ENCODE data around the gene S100A8.

The S100A8 gene

GRCh38 chr1:153397924-153398651 is 7.2 kb upstream of the S100A8 start:
- no peaks in the 10 kb centered on the region for H3K9me3 ChIP-seq (ENCODE audit: insufficient read depth, low read depth, low read length)

GRCh38 chr1:153397051-153397923 is 6.4 kb upstream of the S100A8 start:
- WGBS: 92% methylated on average over 19 of the region's 19 CpGs
- Histone ChIP-seq H3K9ac (ENCODE audit: low read depth, low read length) (no peak overlapping the region), H3K27ac (ENCODE audit: low read depth, low read length) (no peak overlapping the region), H3K4me1 (ENCODE audit: insufficient read depth, low read length) (no peaks in the 10 kb centered on the region), H3K36me3 (ENCODE audit: insufficient read depth, low read length) (no peaks in the 10 kb centered on the region), H3K27me3 (ENCODE audit: insufficient read depth, low read length) (no peaks in the 10 kb centered on the region), H3K4me3 (ENCODE audit: low read length) (no peak overlapping the region), H3K9me3 (ENCODE audit: insufficient read depth, low read depth, low read length) (no peaks in the 10 kb centered on the region)

More at GRCh38 chr1:153397924-153398651, 7.2 kb upstream of the S100A8 start:
- no peak overlapping the region for H3K27ac ChIP-seq (ENCODE audit: low read depth, low read length)
- 94% methylated on average over 5 of the region's 6 CpGs for WGBS
- H3K4me3 ChIP-seq (ENCODE audit: low read length): no peak overlapping the region
- H3K36me3 ChIP-seq (ENCODE audit: insufficient read depth, low read length): no peaks in the 10 kb centered on the region
- no peaks in the 10 kb centered on the region for H3K4me1 ChIP-seq (ENCODE audit: insufficient read depth, low read length)
- H3K9ac ChIP-seq (ENCODE audit: low read depth, low read length): no peak overlapping the region
- no peaks in the 10 kb centered on the region for H3K27me3 ChIP-seq (ENCODE audit: insufficient read depth, low read length)

GRCh38 chr1:153396461-153396860 is 5.6 kb upstream of the S100A8 start:
- Histone ChIP-seq H3K27ac (ENCODE audit: low read depth, low read length) (no peak overlapping the region), H3K9ac (ENCODE audit: low read depth, low read length) (no peak overlapping the region), H3K4me1 (ENCODE audit: insufficient read depth, low read length) (no peaks in the 10 kb centered on the region), H3K27me3 (ENCODE audit: insufficient read depth, low read length) (no peaks in the 10 kb centered on the region), H3K36me3 (ENCODE audit: insufficient read depth, low read length) (no peaks in the 10 kb centered on the region), H3K4me3 (ENCODE audit: low read length) (no peak overlapping the region), H3K9me3 (ENCODE audit: insufficient read depth, low read depth, low read length) (no peaks in the 10 kb centered on the region)
- WGBS: 91% methylated on average over 5 of the region's 6 CpGs

GRCh38 chr1:153395776-153396175 is 4.9 kb upstream of the S100A8 start:
- Histone ChIP-seq H3K9ac (ENCODE audit: low read depth, low read length) (no peak overlapping the region), H3K27ac (ENCODE audit: low read depth, low read length) (no peak overlapping the region), H3K27me3 (ENCODE audit: insufficient read depth, low read length) (no peaks in the 10 kb centered on the region), H3K9me3 (ENCODE audit: insufficient read depth, low read depth, low read length) (no peaks in the 10 kb centered on the region), H3K4me3 (ENCODE audit: low read length) (no peak overlapping the region), H3K4me1 (ENCODE audit: insufficient read depth, low read length) (no peaks in the 10 kb centered on the region), H3K36me3 (ENCODE audit: insufficient read depth, low read length) (no peaks in the 10 kb centered on the region)
- WGBS: 82% methylated on average over 4 of the region's 6 CpGs

GRCh38 chr1:153395136-153395685 is 4.3 kb upstream of the S100A8 start:
- no peak overlapping the region for H3K27ac ChIP-seq (ENCODE audit: low read depth, low read length)
- no peaks in the 10 kb centered on the region for H3K27me3 ChIP-seq (ENCODE audit: insufficient read depth, low read length)
- H3K4me1 ChIP-seq (ENCODE audit: insufficient read depth, low read length): no peaks in the 10 kb centered on the region
- no peak overlapping the region for H3K4me3 ChIP-seq (ENCODE audit: low read length)
- H3K9ac ChIP-seq (ENCODE audit: low read depth, low read length): no peak overlapping the region
- WGBS: 86% methylated on average over 7 of the region's 7 CpGs
- no peaks in the 10 kb centered on the region for H3K36me3 ChIP-seq (ENCODE audit: insufficient read depth, low read length)
- H3K9me3 ChIP-seq (ENCODE audit: insufficient read depth, low read depth, low read length): no peaks in the 10 kb centered on the region

- WGBS: 86% methylated on average over 5 of the region's 5 CpGs
- H3K27ac ChIP-seq (ENCODE audit: low read depth, low read length): no peak overlapping the region
Observed at GRCh38 chr1:153394391-153394790, 3.5 kb upstream of the S100A8 start.

GRCh38 chr1:153393926-153394325 is 3.1 kb upstream of the S100A8 start:
- Histone ChIP-seq H3K27me3 (ENCODE audit: insufficient read depth, low read length) (no peaks in the 10 kb centered on the region), H3K4me1 (ENCODE audit: insufficient read depth, low read length) (no peaks in the 10 kb centered on the region), H3K27ac (ENCODE audit: low read depth, low read length) (no peak overlapping the region), H3K36me3 (ENCODE audit: insufficient read depth, low read length) (no peaks in the 10 kb centered on the region), H3K4me3 (ENCODE audit: low read length) (no peak overlapping the region), H3K9ac (ENCODE audit: low read depth, low read length) (no peak overlapping the region), H3K9me3 (ENCODE audit: insufficient read depth, low read depth, low read length) (no peaks in the 10 kb centered on the region)
- 82% methylated on average over 6 of the region's 6 CpGs for WGBS

More at GRCh38 chr1:153394391-153394790, 3.5 kb upstream of the S100A8 start:
- Histone ChIP-seq H3K9ac (ENCODE audit: low read depth, low read length) (no peak overlapping the region), H3K4me3 (ENCODE audit: low read length) (no peak overlapping the region), H3K27me3 (ENCODE audit: insufficient read depth, low read length) (no peaks in the 10 kb centered on the region), H3K36me3 (ENCODE audit: insufficient read depth, low read length) (no peaks in the 10 kb centered on the region), H3K4me1 (ENCODE audit: insufficient read depth, low read length) (no peaks in the 10 kb centered on the region), H3K9me3 (ENCODE audit: insufficient read depth, low read depth, low read length) (no peaks in the 10 kb centered on the region)

GRCh38 chr1:153392822-153393221 is 1.9 kb upstream of the S100A8 start:
- H3K27me3 ChIP-seq (ENCODE audit: insufficient read depth, low read length): no peaks in the 10 kb centered on the region
- no peaks in the 10 kb centered on the region for H3K9me3 ChIP-seq (ENCODE audit: insufficient read depth, low read depth, low read length)
- WGBS: 86% methylated on average over 3 of the region's 3 CpGs
- H3K36me3 ChIP-seq (ENCODE audit: insufficient read depth, low read length): no peaks in the 10 kb centered on the region
- H3K9ac ChIP-seq (ENCODE audit: low read depth, low read length): no peak overlapping the region
- no peak overlapping the region for H3K4me3 ChIP-seq (ENCODE audit: low read length)
- no peaks in the 10 kb centered on the region for H3K4me1 ChIP-seq (ENCODE audit: insufficient read depth, low read length)
- no peak overlapping the region for H3K27ac ChIP-seq (ENCODE audit: low read depth, low read length)

GRCh38 chr1:153392258-153392657 is 1.4 kb upstream of the S100A8 start:
- Histone ChIP-seq H3K4me1 (ENCODE audit: insufficient read depth, low read length) (no peaks in the 10 kb centered on the region), H3K9ac (ENCODE audit: low read depth, low read length) (no peak overlapping the region), H3K9me3 (ENCODE audit: insufficient read depth, low read depth, low read length) (no peaks in the 10 kb centered on the region), H3K27me3 (ENCODE audit: insufficient read depth, low read length) (no peaks in the 10 kb centered on the region), H3K27ac (ENCODE audit: low read depth, low read length) (no peak overlapping the region), H3K36me3 (ENCODE audit: insufficient read depth, low read length) (no peaks in the 10 kb centered on the region), H3K4me3 (ENCODE audit: low read length) (no peak overlapping the region)
- 100% methylated on average over 1 of the region's 3 CpGs for WGBS

GRCh38 chr1:153389973-153390879 is 647 bp downstream of the S100A8 start:
- H3K27me3 ChIP-seq (ENCODE audit: insufficient read depth, low read length): no peaks in the 10 kb centered on the region
- H3K4me3 ChIP-seq (ENCODE audit: low read length): no peak overlapping the region
- no peaks in the 10 kb centered on the region for H3K9me3 ChIP-seq (ENCODE audit: insufficient read depth, low read depth, low read length)
- H3K27ac ChIP-seq (ENCODE audit: low read depth, low read length): no peak overlapping the region
- WGBS: 88% methylated on average over 15 of the region's 17 CpGs
- H3K36me3 ChIP-seq (ENCODE audit: insufficient read depth, low read length): no peaks in the 10 kb centered on the region
- H3K4me1 ChIP-seq (ENCODE audit: insufficient read depth, low read length): no peaks in the 10 kb centered on the region
- H3K9ac ChIP-seq (ENCODE audit: low read depth, low read length): no peak overlapping the region

All from HUES64 (cell line).